Gastroesophageal sphincter (tissue), 4 donors: ENCODE measurements around the gene RPL27. TPM values are rescaled to one million over a fixed set of nuclear protein-coding genes. Genes with fewer than 3 reads are reported as not detected.

Experiments
- ATAC-seq: fragments of 150-250 bp; one replicate; pipeline ENCODE4 v1.9.1; 2016; ENCODE audit warnings: mild to moderate bottlenecking, moderate library complexity
- H3K27ac ChIP-seq, 4 donors: fragments of 200-600 bp; sonication (generic) in 3 of 4; 1 replicate in 3 of 4; 2 replicates in 1 of 4; pipeline ENCODE4 v1.5.1; 2016 to 2019
- H3K27me3 ChIP-seq: fragments of 200-600 bp; sonication (generic); one replicate; pipeline ENCODE4 v1.5.1; 2019
- H3K36me3 ChIP-seq, 2 donors: fragments of 200-600 bp; sonication (generic); one replicate each; pipeline ENCODE4 v1.5.1; 2019; ENCODE audit warnings: control low read depth in 1 of 2
- H3K4me1 ChIP-seq, 3 donors: fragments of 200-600 bp; sonication (generic); 1 replicate in 2 of 3; 2 replicates in 1 of 3; pipeline ENCODE4 v1.5.1; 2016 to 2019; ENCODE audit warnings: control low read depth in 2 of 3
- H3K4me3 ChIP-seq, 2 donors: fragments of 200-600 bp; sonication (generic); one replicate each; pipeline ENCODE4 v1.5.1; 2019; ENCODE audit warnings: mild to moderate bottlenecking in 1 of 2, moderate library complexity in 1 of 2
- H3K9me3 ChIP-seq, 3 donors: fragments of 200-600 bp; sonication (generic); one replicate each; pipeline ENCODE4 v1.5.1; 2017 to 2019; ENCODE audit warnings: control low read depth in 2 of 3
- CTCF ChIP-seq, 4 experiments: fragments of 200-600 bp in 2 of 4; fragments of 450-650 bp in 2 of 4; sonication (generic) in 1 of 4; IDR thresholded peaks; one replicate each; pipeline ENCODE4 v1.5.1; 2017 to 2019; ENCODE audit warnings: antibody characterized with exemption in 4 of 4, mild to moderate bottlenecking in 2 of 4, moderate library complexity in 2 of 4
- EP300 ChIP-seq: sonication (generic); formaldehyde crosslinking; IDR thresholded peaks from one replicate; pipeline ENCODE4 v1.6.1; 2017; ENCODE audit warnings: antibody characterized with exemption, mild to moderate bottlenecking
- POLR2A ChIP-seq, 2 donors: fragments of 450-650 bp; IDR thresholded peaks; one replicate each; pipeline ENCODE4 v1.6.1; 2017; ENCODE audit warnings: antibody characterized with exemption in 2 of 2, mild to moderate bottlenecking in 2 of 2, moderate library complexity in 1 of 2
- POLR2AphosphoS5 ChIP-seq: sonication (generic); formaldehyde crosslinking; IDR thresholded peaks from one replicate; pipeline ENCODE4 v1.6.1; 2017; ENCODE audit warnings: antibody characterized with exemption
- WGBS, 2 donors: methylation state at CpG; one replicate each; pipeline ENCODE4 v1.1.5; 2018; ENCODE audit warnings: low coverage in 1 of 2; 5-methylcytosine and 5-hydroxymethylcytosine counted together
- total RNA-seq, 4 donors: library from RNA; depleted of rRNA; stranded (reverse); fragments of >200 nt; gene quantifications; one replicate each; pipeline ENCODE4 v1.1.0, GENCODE V29; 2016

Gene RPL27
- total RNA-seq: 1,000 to 10,000 TPM in 3 of 4 donors, 100 to 1,000 TPM in 1; 854 to 1,510 (median 1,196) TPM

GRCh38 chr17:42997984-42998938, at the start of gene RPL27:
Gene RPL27, plus strand, starts transcription at chr17:42998419. Its CDS starts 332 bp downstream, at chr17:42998751.
- peak; percentile 98 for ATAC-seq
- peaks cover 5 to 39% (median 11%) of the 10 kb centered on the region in 3 donors for H3K4me1 ChIP-seq
- no peaks in the 10 kb centered on the region for H3K27me3 ChIP-seq
- no peaks in the 10 kb centered on the region for H3K9me3 ChIP-seq
- WGBS, 2 donors: 0% methylated on average over 2 to 6 of the region's 49 CpGs
- H3K36me3 ChIP-seq: peaks cover 0 to 58% of the 10 kb centered on the region in 2 donors
- H3K4me3 ChIP-seq: peak within 1 kb of the TSS; percentile 63 to 99
- H3K27ac ChIP-seq: peak within 1 kb of the TSS; percentile 86 to 97 (median 94)
- TF ChIP-seq POLR2AphosphoS5: peak; percentile 89
- TF ChIP-seq EP300: no peak
- TF ChIP-seq POLR2A (IDR thresholded peaks at IDR 0.05): peak; percentile 68 to 70
- TF ChIP-seq CTCF (IDR thresholded peaks at IDR 0.05): peak; percentile 81 to 97 (median 93)

- Histone ChIP-seq H3K9me3 (no peaks in the 10 kb centered on the region), H3K4me1 (peaks cover 0 to 16% (median 3%) of the 10 kb centered on the region in 3 donors), H3K4me3 (no peak overlapping the region), H3K36me3 (peaks cover 0 to 73% of the 10 kb centered on the region in 2 donors), H3K27ac (no peak overlapping the region), H3K27me3 (no peaks in the 10 kb centered on the region)
- ATAC-seq: no peak
- 86 to 87% methylated on average over 9 to 10 of the region's 13 CpGs for WGBS, 2 donors
- TF ChIP-seq POLR2AphosphoS5 (no peak), EP300 (no peak), CTCF (IDR thresholded peaks at IDR 0.05) (no peak), POLR2A (IDR thresholded peaks at IDR 0.05) (no peak)
These were observed 48.0 kb upstream of the RPL27 start for GRCh38 chr17:42950044-42950783.

- no peaks in the 10 kb centered on the region for H3K9me3 ChIP-seq
- no peaks in the 10 kb centered on the region for H3K27me3 ChIP-seq
- peaks cover 0 to 98% of the 10 kb centered on the region in 2 donors for H3K36me3 ChIP-seq
- no peak for ATAC-seq
- TF ChIP-seq POLR2A (IDR thresholded peaks at IDR 0.05): no peak
- TF ChIP-seq EP300: no peak
- no peak for TF ChIP-seq POLR2AphosphoS5
- no peak for TF ChIP-seq CTCF (IDR thresholded peaks at IDR 0.05)
- 89% methylated on average over 1 of the region's 1 CpG; no CpG with 5 or more reads in 1 of the 2 donors for WGBS, 2 donors
- H3K27ac ChIP-seq: no peak overlapping the region
- H3K4me3 ChIP-seq: no peak overlapping the region
- no peaks in the 10 kb centered on the region for H3K4me1 ChIP-seq
These were observed 44.5 kb upstream of the RPL27 start for GRCh38 chr17:42953669-42954068.

- 1 to 5% methylated on average over 15 to 30 of the region's 43 CpGs for WGBS, 2 donors
These were observed 33.9 kb upstream of the RPL27 start, which contains the start of gene AARSD1 for GRCh38 chr17:42964161-42964932. Gene AARSD1, minus strand, starts transcription at chr17:42964454. Its CDS starts 14 bp downstream, at chr17:42964440.

More at GRCh38 chr17:42964161-42964932, 33.9 kb upstream of the RPL27 start, which contains the start of gene AARSD1:
- no peaks in the 10 kb centered on the region for H3K9me3 ChIP-seq
- ATAC-seq: peak; percentile 97
- peaks cover 0 to 23% (median 5%) of the 10 kb centered on the region in 3 donors for H3K4me1 ChIP-seq
- no peaks in the 10 kb centered on the region for H3K27me3 ChIP-seq
- H3K4me3 ChIP-seq: peak within 1 kb of the TSS; percentile 72 to 89
- peak within 1 kb of the TSS; percentile 87 to 90 (median 90) for H3K27ac ChIP-seq
- peak in 1 of 4 experiments; percentile 9 for TF ChIP-seq CTCF (IDR thresholded peaks at IDR 0.05)
- TF ChIP-seq POLR2A (IDR thresholded peaks at IDR 0.05): peak; percentile 75 to 78
- TF ChIP-seq POLR2AphosphoS5: peak; percentile 98
- TF ChIP-seq EP300: no peak
- peaks cover 0 to 36% of the 10 kb centered on the region in 2 donors for H3K36me3 ChIP-seq
